GM18511 (cell line): Measurements from ENCODE around the gene L1CAM.

ENCODE experiments used
- ATAC-seq: cut with Tn5 transposase; IDR thresholded peaks from one replicate; pipeline ENCODE4 v1.9.1; 2021; ENCODE audit warnings: mild to moderate bottlenecking, moderate library complexity; ENCODE audit not compliant: unreplicated experiment

The L1CAM gene

DNA sequence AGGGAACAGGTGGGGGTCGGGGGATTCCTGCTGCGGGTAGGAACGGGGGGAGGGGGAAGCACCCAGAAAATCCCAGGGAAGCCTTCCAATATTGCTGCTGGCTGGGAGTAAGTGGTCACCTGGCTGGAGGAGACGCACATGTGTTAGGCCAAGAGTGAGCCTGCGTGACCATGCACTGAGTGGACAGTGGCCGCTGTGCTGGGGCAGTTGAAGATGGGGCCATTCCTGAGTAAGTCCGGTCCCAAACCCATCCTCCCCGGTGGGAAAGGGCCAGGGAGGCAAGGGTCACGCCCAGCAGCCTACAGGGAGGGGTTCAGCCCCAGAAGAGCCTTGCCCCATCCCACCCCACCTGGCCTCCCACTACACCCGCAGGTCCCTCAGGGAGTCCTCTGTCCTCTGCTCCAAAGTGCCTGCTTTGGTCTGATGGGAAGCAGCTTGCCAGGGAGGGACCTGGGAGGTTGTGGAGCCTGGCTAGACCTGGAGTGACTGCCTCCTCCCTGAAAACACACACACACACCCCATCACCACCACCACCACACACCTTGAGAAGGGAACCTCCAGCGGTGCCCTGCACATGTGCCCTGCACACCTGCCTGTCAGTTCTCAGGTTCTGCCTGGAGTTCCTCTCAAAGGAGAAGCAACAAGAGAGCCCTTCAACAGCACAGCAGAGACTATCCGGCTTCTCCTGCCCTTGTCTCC lies 6.1 kb downstream of the L1CAM start:
- no peak for ATAC-seq

GRCh38 chrX:153878969-153879653 lies 6.9 kb downstream of the L1CAM start:
- no peak for ATAC-seq

DNA sequence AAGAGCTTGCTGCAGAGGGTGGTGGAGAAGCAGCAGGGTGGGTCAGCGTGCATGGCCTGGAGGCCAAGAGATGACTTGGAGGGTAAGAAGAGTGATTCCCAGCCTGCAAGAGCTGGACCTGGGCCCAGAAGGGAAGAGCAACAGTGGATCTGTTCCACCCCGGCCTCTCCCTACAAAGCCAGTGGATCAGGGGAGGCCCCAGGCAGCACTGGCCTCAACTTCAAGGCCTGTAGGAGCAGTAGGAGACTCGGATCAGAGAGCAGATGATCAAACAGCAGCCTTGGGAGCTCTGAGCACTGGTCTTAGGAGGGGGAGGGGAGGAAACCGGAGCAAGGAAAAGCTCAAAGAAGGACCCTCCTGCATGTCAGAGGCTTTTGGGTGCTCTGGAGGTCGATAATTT lies 7.6 kb downstream of the L1CAM start:
- no peak for ATAC-seq

- no peak for ATAC-seq
Observed at GRCh38 chrX:153877571-153878261, 8.3 kb downstream of the L1CAM start.

GRCh38 chrX:153876112-153876491 lies 9.9 kb downstream of the L1CAM start:
- ATAC-seq: no peak

GRCh38 chrX:153875391-153876111 lies 10.4 kb downstream of the L1CAM start:
- no peak for ATAC-seq

DNA sequence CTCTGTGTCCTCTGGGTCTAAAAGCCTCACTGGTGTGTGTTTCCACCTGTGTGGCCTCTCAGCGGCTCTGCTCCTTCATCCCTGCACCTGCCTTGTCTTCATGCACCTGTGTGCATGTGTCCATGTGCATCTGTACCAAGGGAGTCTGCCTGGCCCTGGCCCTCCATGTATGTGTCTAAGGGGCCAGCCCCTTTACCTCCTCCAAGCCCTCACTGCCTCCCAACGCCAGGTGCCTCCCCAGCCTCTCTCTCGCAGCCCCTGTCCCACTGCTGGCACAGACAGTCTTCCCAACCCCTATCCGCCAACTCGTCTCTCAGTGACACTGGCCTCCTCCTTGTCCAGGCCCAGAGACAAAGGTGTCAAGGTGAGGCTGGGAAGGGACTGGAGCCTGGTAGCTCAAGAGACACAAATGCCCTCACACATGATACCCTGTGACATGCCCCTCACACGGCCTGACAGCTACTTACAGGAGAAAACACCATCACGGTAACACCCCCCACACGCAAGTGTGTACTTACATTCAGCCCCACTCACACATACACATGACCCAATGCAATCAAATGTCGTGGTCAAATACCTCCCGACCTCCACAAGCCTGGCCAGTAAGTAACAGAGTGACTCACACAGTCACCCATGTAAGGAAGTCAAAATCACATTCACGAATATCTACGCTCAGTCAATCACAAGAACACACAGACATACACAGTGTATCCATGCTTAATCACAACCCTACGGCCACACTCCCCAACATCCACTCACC lies 11.4 kb downstream of the L1CAM start:
- ATAC-seq: no peak

- ATAC-seq: no peak
Observed at GRCh38 chrX:153874085-153874365, 11.9 kb downstream of the L1CAM start.

DNA sequence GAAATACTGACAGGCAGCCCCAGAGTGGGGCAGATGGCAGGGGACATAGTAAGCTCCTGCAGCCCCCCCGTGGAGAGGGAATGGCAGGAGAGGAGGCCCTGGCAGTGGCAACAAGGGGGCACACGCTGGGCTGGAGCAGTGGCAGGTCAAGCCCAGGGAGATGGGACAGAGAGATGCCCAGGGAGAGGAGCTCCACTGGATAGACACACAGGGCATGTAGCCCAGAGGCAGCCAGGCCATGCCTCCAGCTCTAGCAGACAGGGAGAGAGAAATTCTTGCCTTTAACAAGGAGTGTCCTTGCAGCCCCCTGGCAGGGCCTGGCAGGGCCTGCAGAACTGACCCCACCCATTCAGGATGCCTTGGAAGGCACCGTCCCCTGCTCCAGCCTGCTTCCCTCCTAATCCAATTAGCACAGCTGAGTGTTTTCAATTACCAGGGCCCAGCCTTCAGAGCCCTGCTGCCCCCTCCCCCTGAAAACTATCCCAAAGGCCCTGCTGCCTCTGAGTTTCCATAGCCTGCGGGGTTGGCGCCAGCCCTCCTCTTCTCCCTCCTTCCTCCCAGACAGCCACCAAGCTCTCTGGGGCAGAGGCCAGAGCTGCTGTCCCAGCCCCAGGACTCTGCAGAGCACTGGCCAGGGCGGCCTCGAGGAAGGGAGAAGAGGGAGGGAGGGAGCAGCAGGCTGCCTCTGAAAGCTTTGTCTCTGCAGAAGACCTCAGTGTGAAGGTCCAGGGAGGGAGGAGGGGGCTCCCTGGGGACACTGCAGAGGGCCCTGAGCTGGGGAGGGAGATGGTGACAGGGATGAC lies 12.5 kb downstream of the L1CAM start:
- ATAC-seq: no peak

DNA sequence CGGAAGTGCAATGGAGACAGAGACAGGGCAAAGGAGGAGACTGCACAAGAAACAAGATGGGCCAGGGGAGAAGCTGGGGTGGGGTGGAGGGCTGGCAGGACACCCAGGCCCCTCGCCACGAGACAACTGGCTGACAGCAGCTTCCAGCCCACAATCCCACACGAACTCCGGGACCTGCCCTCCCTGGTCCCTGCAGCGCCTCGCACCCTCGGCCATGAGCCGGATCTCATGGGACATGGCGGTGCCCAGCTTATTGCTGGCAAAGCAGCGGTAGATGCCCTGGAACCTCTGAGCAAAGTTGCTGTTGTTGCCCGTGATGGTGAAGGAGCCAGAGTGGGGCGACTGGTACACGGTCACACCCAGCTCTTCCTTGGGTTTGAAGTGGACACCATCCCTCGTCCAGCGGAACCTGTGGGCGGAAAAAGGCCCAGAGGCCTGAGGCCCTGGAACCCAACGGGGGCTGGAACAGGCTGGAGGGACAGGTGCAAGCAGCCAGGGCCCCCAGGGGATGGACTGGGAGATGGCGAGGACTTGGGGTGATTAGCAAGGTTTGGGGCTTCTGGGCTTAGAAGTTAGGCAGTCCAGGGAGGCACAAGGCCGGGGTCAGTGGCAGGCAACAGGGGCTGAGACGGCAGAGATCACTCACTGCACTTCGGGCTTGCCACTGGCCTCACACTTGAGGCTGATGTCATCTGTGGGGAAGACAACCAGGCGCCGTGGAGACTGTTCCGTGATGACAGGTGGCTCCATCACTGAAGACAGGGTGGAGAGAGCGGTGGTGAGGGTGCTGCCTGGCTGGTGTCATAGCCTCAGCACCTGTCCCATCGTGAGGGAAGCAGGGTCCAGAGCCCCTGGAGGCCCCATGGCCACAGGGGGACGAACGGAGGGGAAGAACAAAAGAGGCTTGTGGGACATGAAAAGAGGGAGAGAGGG lies 13.8 kb downstream of the L1CAM start:
- ATAC-seq: no peak

- ATAC-seq: no peak
Observed at GRCh38 chrX:153871451-153871850, 14.5 kb downstream of the L1CAM start.

DNA sequence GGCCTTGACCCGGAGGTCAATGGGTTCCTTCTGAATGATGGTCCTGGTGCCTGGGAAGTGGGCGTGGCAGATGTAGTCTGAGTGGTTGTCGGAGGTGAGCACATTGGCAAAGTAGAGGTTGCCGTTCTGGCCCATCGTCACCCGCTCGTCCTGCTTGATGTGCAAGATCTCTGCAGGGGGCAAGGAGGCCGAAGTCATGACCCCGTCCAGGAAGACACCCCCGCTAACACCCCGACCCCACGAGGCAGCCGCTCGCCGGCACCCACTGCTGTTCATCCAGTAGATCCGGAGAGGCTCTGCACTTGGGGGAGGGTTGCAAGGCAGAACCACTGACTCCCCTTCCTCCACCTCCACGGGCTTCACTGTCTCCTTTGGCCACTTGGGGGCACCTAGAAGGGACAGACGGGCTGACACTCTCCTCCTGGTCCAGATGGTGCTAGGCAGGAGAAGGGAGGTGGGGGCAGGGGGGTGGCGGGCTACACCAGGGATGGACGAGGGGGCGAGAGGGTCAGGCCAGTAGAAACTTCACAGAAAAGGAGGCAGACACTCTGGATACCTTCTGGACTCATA lies 15.1 kb downstream of the L1CAM start:
- no peak for ATAC-seq

- no peak for ATAC-seq
Observed at GRCh38 chrX:153870288-153870690, 15.7 kb downstream of the L1CAM start.

DNA sequence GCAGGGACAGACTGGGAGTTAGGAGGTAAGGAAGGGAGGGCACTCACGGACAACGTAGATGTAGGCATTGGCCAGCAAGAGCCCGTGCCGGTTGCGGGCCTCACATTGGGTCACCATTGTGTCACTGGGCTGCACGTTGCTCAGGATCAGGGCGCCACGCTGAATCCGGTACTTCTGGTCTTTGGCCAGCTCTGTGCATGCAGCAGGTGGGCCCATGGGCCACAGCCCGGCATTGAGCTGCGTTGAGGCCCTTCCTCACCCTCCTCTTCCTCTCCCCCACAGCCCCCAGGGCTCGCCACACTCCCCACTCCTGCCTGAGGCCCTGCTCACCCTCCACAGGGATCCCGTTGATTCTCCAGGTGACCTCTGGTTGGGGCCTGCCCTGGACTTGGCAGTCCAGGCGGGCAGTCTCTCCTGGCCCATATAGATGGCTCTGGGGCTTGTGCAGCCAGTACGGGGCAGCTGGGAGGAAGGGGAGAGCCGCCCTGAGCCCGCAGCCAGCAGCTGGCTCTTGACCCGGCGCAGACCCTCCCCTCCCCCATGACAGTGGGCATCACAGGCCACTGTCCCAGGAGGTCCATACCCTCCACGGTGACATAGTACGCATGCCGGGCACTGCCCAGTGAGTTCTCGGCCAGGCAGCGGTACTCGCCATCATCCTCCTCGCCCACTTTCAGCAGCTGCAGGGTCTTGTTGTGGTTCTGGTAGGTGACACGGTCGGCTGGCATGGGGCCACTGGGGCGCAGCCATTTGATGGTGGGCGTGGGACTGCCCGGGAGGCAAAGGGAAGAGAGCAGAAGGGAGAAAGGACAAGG lies 16.3 kb downstream of the L1CAM start:
- ATAC-seq: no peak

- no peak for ATAC-seq
Observed at GRCh38 chrX:153868576-153869472, 17.1 kb downstream of the L1CAM start.

GRCh38 chrX:153867671-153868070 lies 18.3 kb downstream of the L1CAM start:
- ATAC-seq: no peak

GRCh38 chrX:153867139-153867538 lies 18.8 kb downstream of the L1CAM start:
- ATAC-seq: no peak
